ENCODE measurements around the gene PAK6. TPM values are rescaled to one million over a fixed set of nuclear protein-coding genes. Genes with fewer than 3 reads are reported as not detected.

Gene PAK6
- total RNA-seq, 1 donor from 2014 or later, result 0.27 TPM

DNA sequence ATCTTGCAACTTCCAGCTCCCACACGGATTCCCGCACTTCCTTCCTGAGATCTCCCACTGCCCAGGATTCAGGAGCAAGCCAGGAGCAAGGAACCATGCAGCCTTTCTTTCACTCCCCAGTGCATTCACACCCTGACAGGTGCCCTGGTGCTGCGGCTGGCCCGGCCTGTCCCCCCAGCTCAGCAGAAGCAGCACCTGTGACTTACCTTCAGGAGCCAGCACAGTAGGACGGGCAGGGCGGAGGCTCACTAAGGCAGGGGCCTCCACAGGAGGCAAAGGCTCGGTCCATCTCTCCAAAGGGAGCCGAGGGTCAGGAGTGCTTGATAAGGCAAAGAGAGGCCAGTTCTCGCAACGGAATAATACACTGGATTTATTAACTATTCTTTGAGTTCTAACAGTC lies 39.2 kb downstream of the PAK6 start:
- no peaks in the 10 kb centered on the region for H3K36me3 Mint-ChIP-seq (ENCODE audit: low read depth)
- H3K9me3 Mint-ChIP-seq, result no peaks in the 10 kb centered on the region
- intact Hi-C loops (cut with micrococcal nuclease), result loop anchor here (10.0 kb wide), 1 partner anchor 173 kb away; the partner anchor contains the start of gene BMF
- peaks cover 46% of the 10 kb centered on the region for H3K27me3 Mint-ChIP-seq (ENCODE audit: low read depth)
- H3K4me1 Mint-ChIP-seq (ENCODE audit: low read depth), result peaks cover 8% of the 10 kb centered on the region
- no peak overlapping the region for H3K27ac Mint-ChIP-seq
- no peak overlapping the region for H3K4me3 Mint-ChIP-seq (ENCODE audit: low read depth)
- no peak for DNase-seq (ENCODE audit: low spot score)

DNA sequence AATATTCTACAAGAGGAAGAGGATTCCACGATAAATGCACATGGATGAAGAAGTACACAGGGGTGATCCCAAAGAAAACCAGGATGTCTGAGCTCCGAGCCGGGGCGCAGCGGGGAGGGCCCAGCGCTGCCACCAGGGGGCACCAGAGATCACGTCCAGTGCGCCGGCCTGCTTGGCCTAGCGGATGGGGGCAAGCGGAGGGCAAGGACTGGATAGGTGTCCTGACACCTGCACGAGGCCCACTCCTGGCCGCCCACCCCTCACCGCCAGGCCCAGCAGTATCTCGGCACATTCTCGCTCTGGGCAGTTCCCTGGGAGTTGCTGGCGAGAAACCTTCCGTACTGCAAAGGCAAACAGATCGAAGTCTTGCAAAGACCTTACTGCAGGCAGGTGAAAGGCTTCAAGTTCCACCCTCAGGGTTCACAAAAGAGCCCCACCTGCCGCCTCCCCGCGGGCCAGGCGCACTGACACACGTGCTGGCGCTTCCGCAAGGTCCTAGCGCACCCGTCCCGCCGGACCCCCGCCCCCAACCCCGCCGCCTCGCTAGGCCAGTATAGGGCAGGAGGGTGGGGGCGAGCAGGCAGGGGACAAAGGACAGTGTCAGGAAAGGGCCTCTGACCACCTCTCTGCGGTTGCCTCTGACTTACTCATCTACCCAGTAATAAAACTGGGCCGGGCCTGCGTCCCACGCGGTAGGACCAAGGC lies 40.7 kb downstream of the PAK6 start:
- peak; percentile 57 for DNase-seq (ENCODE audit: low spot score)
- peaks cover 52% of the 10 kb centered on the region for H3K27me3 Mint-ChIP-seq (ENCODE audit: low read depth)
- intact Hi-C loops (cut with micrococcal nuclease), result loop anchor here (1.0 to 10.0 kb wide), 3 partner anchors 31 to 175 kb away; partner anchors contain the start of gene BMF
- H3K36me3 Mint-ChIP-seq (ENCODE audit: low read depth), result no peaks in the 10 kb centered on the region
- no peak overlapping the region for H3K27ac Mint-ChIP-seq
- H3K4me3 Mint-ChIP-seq (ENCODE audit: low read depth), result peak overlapping the region; percentile 30
- H3K4me1 Mint-ChIP-seq (ENCODE audit: low read depth), result peaks cover 8% of the 10 kb centered on the region
- no peaks in the 10 kb centered on the region for H3K9me3 Mint-ChIP-seq

DNA sequence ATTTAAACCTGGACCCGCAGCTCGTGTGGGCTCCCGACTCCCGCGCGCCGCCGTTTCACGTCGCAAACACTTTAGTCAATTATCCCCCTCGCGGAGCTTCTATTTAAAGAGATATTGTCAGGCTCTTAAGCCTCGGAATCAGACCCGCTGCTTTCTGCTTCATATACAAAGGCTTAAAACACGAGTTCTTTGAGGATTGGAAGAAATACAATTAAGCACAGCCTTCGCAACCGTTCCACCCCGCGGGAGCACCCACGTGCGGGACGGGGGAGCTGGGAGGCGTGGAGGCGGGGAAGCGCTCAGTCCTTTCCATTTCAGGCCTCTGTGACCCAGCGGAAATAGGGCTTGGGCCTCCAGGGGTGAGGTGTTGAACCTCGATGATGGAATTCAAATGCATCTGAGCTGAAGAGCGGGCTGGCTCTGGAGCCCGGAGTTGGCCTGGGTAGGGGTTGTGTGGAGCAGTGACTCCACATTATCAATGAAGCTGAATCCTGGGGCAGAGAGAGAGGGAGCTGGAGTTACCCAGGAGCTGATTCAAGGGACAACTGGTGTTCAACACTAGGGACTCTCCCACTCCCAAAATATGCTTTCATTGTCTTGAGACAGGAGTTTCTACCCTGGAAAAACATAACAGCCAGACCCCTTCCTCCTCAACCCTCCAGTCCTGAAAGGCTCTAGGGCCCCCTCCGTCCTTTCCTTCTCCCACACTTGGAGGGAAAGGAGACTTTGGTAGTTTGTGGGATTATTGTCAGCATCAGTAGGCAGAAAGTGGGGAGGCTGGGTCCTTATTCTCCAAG lies 41.6 kb downstream of the PAK6 start:
- H3K27me3 Mint-ChIP-seq (ENCODE audit: low read depth), result peaks cover 50% of the 10 kb centered on the region
- no peak overlapping the region for H3K27ac Mint-ChIP-seq
- no peaks in the 10 kb centered on the region for H3K36me3 Mint-ChIP-seq (ENCODE audit: low read depth)
- peaks cover 6% of the 10 kb centered on the region for H3K4me1 Mint-ChIP-seq (ENCODE audit: low read depth)
- peak overlapping the region; percentile 64 for H3K4me3 Mint-ChIP-seq (ENCODE audit: low read depth)
- no peaks in the 10 kb centered on the region for H3K9me3 Mint-ChIP-seq
- DNase-seq (ENCODE audit: low spot score), result no peak
- intact Hi-C loops (cut with micrococcal nuclease), result no loop called here

DNA sequence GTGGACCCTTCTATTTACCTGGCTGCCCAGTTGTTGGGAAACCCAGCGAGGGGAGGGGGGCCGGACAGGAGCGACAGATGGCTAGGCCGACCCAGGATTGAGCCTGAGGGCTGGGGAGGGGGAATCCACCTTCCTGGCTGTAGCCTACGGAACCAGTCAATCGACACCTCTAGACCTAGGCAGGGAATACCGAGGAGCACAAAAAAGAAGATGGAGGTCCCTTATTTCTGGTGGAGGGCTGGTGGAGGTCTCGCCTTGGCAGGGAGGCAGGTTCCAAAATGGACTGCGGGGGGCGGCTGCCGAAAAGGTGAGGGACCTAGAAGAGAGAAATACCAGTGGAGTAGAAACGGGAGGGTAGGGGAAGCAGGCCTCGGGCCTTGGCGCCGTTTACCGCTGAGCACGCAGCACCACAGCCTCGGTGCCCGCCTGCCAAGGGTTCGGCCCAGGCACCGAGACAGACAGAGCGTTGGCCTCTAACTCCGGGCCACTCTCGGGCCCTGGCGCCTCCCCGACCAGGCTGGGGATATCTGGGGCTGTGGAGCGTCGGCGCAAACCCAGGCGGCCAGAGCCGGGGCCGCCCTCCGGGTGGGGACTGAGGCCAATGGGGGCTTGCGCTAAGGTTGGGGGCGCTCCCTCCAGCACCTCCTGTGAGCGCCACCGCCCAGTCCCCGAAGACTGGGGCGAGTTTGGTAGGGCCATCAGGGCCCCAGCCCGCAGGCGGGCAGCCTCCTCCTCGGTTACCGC lies 42.4 kb downstream of the PAK6 start:
- peaks cover 4% of the 10 kb centered on the region for H3K4me1 Mint-ChIP-seq (ENCODE audit: low read depth)

DNA sequence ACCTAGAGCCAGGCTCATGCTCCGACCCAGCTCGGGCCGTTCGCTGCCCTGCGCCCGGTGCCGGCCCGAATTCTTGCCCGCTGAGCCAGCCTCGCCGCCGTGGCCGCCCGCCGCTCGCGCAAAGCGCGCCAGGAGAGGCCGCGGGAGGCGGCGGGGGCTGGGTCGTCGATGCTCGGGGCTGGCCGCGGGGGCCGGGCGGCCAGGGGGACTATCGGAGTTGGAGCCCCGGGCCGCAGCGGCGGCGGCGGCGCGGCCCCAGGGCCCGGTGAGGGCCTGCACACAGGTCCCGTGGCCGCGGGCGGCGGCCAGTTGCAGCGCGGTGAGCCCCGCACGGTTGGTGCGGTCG lies 42.9 kb downstream of the PAK6 start:
- Mint-ChIP-seq H3K27me3 (ENCODE audit: low read depth) (peaks cover 44% of the 10 kb centered on the region), H3K4me1 (ENCODE audit: low read depth) (peaks cover 4% of the 10 kb centered on the region), H3K9me3 (no peaks in the 10 kb centered on the region), H3K36me3 (ENCODE audit: low read depth) (peaks cover 4% of the 10 kb centered on the region), H3K27ac (no peak overlapping the region), H3K4me3 (ENCODE audit: low read depth) (no peak overlapping the region)
- intact Hi-C loops (cut with micrococcal nuclease), result no loop called here
- DNase-seq (ENCODE audit: low spot score), result no peak

More for the DNA sequence above, 42.4 kb downstream of the PAK6 start:
- Mint-ChIP-seq H3K9me3 (no peaks in the 10 kb centered on the region), H3K27ac (no peak overlapping the region), H3K4me3 (ENCODE audit: low read depth) (peak overlapping the region; percentile 64), H3K36me3 (ENCODE audit: low read depth) (peaks cover 4% of the 10 kb centered on the region), H3K27me3 (ENCODE audit: low read depth) (peaks cover 48% of the 10 kb centered on the region)
- intact Hi-C loops (cut with micrococcal nuclease), result no loop called here
- DNase-seq (ENCODE audit: low spot score), result no peak

DNA sequence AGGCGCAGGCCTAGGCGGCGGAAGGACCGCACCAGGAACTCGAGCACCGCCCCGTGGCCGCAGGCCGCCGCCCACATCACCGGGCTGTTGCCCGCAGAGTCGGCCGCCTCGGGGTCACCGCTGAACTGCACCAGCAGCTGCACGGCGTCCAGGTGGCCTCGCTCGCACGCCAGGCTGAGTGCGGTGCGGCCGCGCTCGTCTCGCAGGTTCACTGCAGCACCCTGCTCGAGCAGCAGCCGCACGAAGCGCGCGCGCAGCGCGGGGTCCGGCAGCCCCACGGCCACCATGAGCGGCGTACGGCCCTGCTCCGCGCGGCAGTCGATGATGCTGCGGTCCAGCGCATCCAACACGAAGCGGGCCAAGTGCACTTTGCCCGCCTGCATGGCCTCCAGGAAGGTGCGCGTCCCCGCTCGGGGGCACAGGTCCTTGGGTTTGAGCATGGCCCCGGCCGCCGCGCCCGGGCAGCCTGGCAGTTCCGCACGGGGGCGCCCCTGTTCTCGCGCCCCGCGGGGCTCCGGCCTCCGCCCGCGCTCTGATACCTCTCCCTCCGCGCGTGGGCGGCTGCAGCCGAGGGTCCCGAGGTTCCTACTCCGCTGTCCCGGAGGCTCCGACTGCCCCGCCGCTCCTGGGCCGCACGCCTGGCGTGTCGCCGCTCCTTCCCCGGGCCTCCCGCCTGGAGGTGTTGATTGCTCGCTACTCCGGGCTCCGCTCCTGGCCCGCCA lies 43.4 kb downstream of the PAK6 start:
- Mint-ChIP-seq H3K4me1 (ENCODE audit: low read depth) (peaks cover 4% of the 10 kb centered on the region), H3K4me3 (ENCODE audit: low read depth) (peak overlapping the region; percentile 60), H3K27ac (no peak overlapping the region), H3K27me3 (ENCODE audit: low read depth) (peaks cover 40% of the 10 kb centered on the region), H3K9me3 (no peaks in the 10 kb centered on the region), H3K36me3 (ENCODE audit: low read depth) (peaks cover 4% of the 10 kb centered on the region)
- intact Hi-C loops (cut with micrococcal nuclease), result no loop called here
- DNase-seq (ENCODE audit: low spot score), result peak; percentile 48

DNA sequence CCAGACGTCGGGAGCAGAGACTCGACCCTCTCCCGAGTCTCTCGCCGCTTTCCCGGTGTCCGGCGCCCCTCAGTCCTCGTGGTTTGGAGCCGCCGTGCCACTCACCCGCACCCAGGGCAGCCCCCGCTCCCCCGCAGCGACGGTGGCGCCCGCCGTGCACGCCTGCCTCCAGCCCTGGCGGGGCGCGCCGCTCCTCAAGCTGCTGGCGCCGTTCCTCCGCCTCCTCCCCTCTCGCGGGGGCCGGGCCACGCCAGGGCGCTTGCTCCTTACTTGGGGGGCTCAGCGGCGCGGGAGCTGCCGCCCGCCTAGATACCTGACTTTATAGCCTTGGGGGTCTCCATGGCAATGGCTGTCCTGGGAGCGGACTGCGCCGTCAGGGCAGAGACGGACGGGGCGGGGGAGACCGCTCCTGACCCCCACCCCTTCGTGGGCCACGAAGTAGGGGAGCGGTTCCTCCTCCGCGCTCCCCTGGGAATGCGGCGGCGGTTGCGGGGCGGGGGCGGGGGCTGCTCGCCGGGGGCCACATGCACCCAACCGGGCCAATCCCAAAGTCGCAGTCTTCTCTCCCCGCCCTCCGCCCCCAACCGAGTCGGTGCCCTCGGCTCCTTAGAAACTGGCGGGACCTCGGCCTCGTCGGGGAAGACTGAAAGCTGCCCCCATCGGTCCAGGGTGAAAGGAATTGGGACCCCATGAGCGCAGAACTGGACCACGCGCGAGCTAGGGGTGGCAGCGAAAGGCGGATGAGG lies 44.2 kb downstream of the PAK6 start, which contains the start of gene ANKRD63:
Gene ANKRD63, minus strand, starts transcription at position 196 of the 746 bp plus-strand sequence. CDS start 478 bp downstream, outside the sequence.
- intact Hi-C loops (cut with micrococcal nuclease), result no loop called here
- H3K9me3 Mint-ChIP-seq, result no peaks in the 10 kb centered on the region
- peaks cover 6% of the 10 kb centered on the region for H3K36me3 Mint-ChIP-seq (ENCODE audit: low read depth)
- H3K4me3 Mint-ChIP-seq (ENCODE audit: low read depth), result peak within 1 kb of the TSS; percentile 60
- H3K27me3 Mint-ChIP-seq (ENCODE audit: low read depth), result peaks cover 34% of the 10 kb centered on the region
- no peak for DNase-seq (ENCODE audit: low spot score)
- H3K4me1 Mint-ChIP-seq (ENCODE audit: low read depth), result peaks cover 2% of the 10 kb centered on the region
- H3K27ac Mint-ChIP-seq, result no peak within 1 kb of the TSS

DNA sequence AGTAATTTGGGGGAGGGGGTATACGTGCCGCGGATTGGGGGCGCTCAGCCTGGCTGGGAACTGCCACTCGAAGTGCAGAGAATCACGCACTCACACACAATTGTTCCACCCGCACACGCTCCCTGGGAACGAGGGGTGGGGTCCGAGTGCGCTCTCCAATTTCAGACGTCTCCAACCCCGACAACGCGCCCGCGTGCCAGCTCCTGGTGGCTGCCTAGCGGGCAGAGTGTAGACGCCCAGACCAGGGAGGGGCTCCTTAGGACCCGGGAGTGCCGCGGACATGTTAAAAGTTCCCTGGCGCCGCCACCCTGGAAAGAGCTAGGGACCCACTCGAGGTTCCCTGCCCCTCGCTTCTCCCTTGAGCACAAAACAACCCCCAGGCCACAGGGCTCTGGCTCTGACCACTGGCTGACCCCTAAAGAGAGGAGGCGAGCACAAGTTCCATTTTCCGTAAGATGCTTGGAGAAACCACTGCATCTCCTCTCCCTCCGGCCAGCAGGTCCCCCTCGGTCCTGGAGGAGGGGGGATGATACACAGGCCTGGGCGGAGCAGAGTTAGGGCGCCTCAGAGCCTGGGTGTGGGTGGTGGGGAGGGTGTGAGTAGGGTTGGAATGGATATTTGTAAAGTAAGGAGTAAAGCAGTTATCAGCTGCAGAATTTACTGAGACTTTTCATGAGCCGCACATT lies 44.9 kb downstream of the PAK6 start:
- Mint-ChIP-seq H3K27ac (no peak overlapping the region), H3K27me3 (ENCODE audit: low read depth) (peaks cover 27% of the 10 kb centered on the region), H3K9me3 (no peaks in the 10 kb centered on the region), H3K4me3 (ENCODE audit: low read depth) (peak overlapping the region; percentile 26), H3K4me1 (ENCODE audit: low read depth) (peaks cover 2% of the 10 kb centered on the region), H3K36me3 (ENCODE audit: low read depth) (peaks cover 8% of the 10 kb centered on the region)
- intact Hi-C loops (cut with micrococcal nuclease), result no loop called here
- no peak for DNase-seq (ENCODE audit: low spot score)

DNA sequence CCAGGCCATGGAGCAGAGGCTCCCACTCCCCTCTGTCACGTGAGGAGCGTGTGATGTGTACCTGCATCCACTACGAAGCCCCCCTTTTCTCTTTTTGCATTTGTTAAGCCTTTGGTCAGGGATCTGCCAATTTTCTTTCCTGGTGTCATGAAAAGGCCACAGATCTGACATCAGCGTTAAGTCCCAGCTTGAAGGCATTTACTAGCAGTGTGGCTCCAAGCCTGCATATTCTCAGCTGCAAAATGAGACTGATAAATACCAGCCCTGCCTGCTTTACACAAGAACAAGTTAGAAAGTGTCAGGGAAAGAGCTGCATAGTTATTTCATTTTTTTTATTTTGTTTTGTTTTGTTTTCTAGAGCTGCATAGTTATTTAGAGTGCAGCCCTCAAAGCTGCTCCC lies 46.3 kb downstream of the PAK6 start:
- no peaks in the 10 kb centered on the region for H3K9me3 Mint-ChIP-seq
- DNase-seq (ENCODE audit: low spot score), result no peak
- H3K4me1 Mint-ChIP-seq (ENCODE audit: low read depth), result no peaks in the 10 kb centered on the region
- H3K27ac Mint-ChIP-seq, result no peak overlapping the region
- peaks cover 12% of the 10 kb centered on the region for H3K36me3 Mint-ChIP-seq (ENCODE audit: low read depth)
- no peak overlapping the region for H3K4me3 Mint-ChIP-seq (ENCODE audit: low read depth)
- peaks cover 18% of the 10 kb centered on the region for H3K27me3 Mint-ChIP-seq (ENCODE audit: low read depth)
- intact Hi-C loops (cut with micrococcal nuclease), result no loop called here

DNA sequence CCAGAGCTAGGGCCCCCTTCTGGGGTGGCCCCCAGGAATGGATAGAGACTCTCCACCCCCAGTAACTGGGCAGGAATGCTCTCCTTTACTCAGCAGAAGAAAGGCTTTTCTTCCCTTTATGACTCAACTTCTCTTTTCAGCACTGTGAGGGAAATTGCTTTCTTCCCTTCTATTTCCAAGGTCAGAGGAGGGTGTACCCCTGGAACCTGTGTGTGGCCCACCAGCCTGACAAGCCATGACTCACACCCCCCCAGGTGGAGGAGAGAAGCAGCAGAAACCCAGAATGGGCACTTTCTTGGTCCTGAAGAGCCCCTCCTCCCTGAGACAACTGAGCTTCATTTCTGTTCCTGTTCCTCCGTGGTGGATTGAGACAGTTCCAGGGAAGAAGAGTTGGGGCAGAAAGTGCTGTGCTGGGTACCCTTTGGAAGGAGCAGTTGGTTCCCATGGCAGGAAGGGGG lies 46.7 kb downstream of the PAK6 start:
- Mint-ChIP-seq H3K9me3 (no peaks in the 10 kb centered on the region), H3K4me1 (ENCODE audit: low read depth) (no peaks in the 10 kb centered on the region), H3K36me3 (ENCODE audit: low read depth) (peaks cover 17% of the 10 kb centered on the region), H3K4me3 (ENCODE audit: low read depth) (no peak overlapping the region), H3K27me3 (ENCODE audit: low read depth) (peaks cover 14% of the 10 kb centered on the region), H3K27ac (no peak overlapping the region)
- DNase-seq (ENCODE audit: low spot score), result no peak
- intact Hi-C loops (cut with micrococcal nuclease), result no loop called here

DNA sequence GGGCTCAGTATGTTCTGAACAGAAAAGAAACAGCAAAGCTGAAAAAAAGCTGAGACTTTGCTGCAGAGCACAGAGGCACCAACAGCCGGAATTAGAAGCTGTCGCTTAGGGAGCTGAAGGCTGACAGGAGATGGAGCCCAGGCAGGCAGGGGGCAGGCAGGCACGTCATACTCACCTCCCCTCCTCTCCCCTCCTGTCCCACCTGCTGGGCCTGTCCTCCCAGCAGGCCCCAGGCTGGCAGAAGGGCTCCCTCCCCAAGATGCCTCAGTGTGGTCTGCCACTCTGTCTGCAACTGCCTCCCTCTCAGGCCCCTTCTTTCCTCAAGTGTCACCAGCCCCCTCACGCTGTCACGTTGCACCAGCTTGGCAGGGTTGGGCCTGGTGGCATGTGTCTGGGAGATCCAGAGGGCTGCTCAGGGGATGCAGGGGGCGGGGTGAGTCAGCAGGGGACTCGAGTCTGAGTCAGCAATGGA lies 47.2 kb downstream of the PAK6 start:
- Mint-ChIP-seq H3K4me3 (ENCODE audit: low read depth) (no peak overlapping the region), H3K36me3 (ENCODE audit: low read depth) (peaks cover 17% of the 10 kb centered on the region), H3K27ac (no peak overlapping the region), H3K4me1 (ENCODE audit: low read depth) (no peaks in the 10 kb centered on the region), H3K27me3 (ENCODE audit: low read depth) (peaks cover 9% of the 10 kb centered on the region), H3K9me3 (no peaks in the 10 kb centered on the region)
- intact Hi-C loops (cut with micrococcal nuclease), result no loop called here
- DNase-seq (ENCODE audit: low spot score), result no peak
